Neural cell (in vitro differentiated cells): ENCODE measurements around the gene DRICH1. TPM values are rescaled to one million over a fixed set of nuclear protein-coding genes. Genes with fewer than 3 reads are reported as not detected.

ENCODE experiments used
- H2AFZ ChIP-seq: fragments of 200-600, 300-800 bp; sonication (generic), shearing (Covaris generic); 2 replicates; pipeline ENCODE4 v1.6.0; 2014; ENCODE audit warnings: low read depth, mild to moderate bottlenecking, antibody characterized with exemption, low read length, moderate library complexity
- H3F3A ChIP-seq: fragments of 200-600 bp; shearing (Covaris generic); 2 replicates; pipeline ENCODE4 v1.6.1; 2016; ENCODE audit warnings: mild to moderate bottlenecking, moderate library complexity, mixed read lengths, antibody characterized with exemption, low read length; ENCODE audit not compliant: insufficient read depth, poor library complexity, severe bottlenecking
- H3K27ac ChIP-seq: fragments of 200-600, 300-800 bp; sonication (generic), shearing (Covaris generic); 2 replicates; pipeline ENCODE4 v1.5.1; 2014; ENCODE audit warnings: mild to moderate bottlenecking, low read length, moderate library complexity
- H3K27me3 ChIP-seq: fragments of 300-800, 200-600 bp; sonication (generic), shearing (Covaris generic); 2 replicates; pipeline ENCODE4 v1.6.0; 2014; ENCODE audit warnings: mild to moderate bottlenecking, low read depth, low read length, moderate library complexity; ENCODE audit not compliant: insufficient read depth
- H3K36me3 ChIP-seq: fragments of 300-800, 200-600 bp; sonication (generic), shearing (Covaris generic); 2 replicates; pipeline ENCODE4 v1.5.1; 2014; ENCODE audit warnings: mild to moderate bottlenecking, antibody characterized with exemption, low read length, moderate library complexity; ENCODE audit not compliant: insufficient read depth
- H3K4me2 ChIP-seq: fragments of 300-800, 200-600 bp; sonication (generic), shearing (Covaris generic); 2 replicates; pipeline ENCODE4 v1.6.0; 2014; ENCODE audit warnings: mild to moderate bottlenecking, low read length
- H3K4me3 ChIP-seq: fragments of 300-800, 200-600 bp; sonication (generic), shearing (Covaris generic); 2 replicates; pipeline ENCODE4 v1.5.1; 2014; ENCODE audit warnings: mild to moderate bottlenecking, low read length, moderate library complexity
- H3K79me2 ChIP-seq: fragments of 200-600 bp; shearing (Covaris generic); replicated peaks from 2 replicates; pipeline ENCODE4 v1.6.0; 2014; ENCODE audit warnings: mild to moderate bottlenecking, low read length, moderate library complexity; ENCODE audit not compliant: insufficient read depth
- H3K9ac ChIP-seq: fragments of 300-800, 200-600 bp; sonication (generic), shearing (Covaris generic); 2 replicates; pipeline ENCODE4 v1.6.1; 2016; ENCODE audit warnings: mild to moderate bottlenecking, low read length, mixed read lengths
- H3K9me2 ChIP-seq: fragments of 200-600 bp; shearing (Covaris generic); 2 replicates; pipeline ENCODE4 v1.6.1; 2016; ENCODE audit warnings: mild to moderate bottlenecking, low read length, mixed read lengths; ENCODE audit not compliant: insufficient read depth
- H3K9me3 ChIP-seq: fragments of 200-600, 300-800 bp; sonication (generic), shearing (Covaris generic); 2 replicates; pipeline ENCODE4 v1.6.1; 2016; ENCODE audit warnings: mild to moderate bottlenecking, mixed run types, low read length, moderate library complexity, mixed read lengths
- H4K20me1 ChIP-seq: fragments of 200-600 bp; shearing (Covaris generic); 2 replicates; pipeline ENCODE4 v1.6.1; 2016; ENCODE audit warnings: mild to moderate bottlenecking, mixed run types; ENCODE audit not compliant: insufficient read depth
- EP300 ChIP-seq: fragments of 450-650 bp; conservative IDR thresholded peaks from 2 replicates; pipeline ENCODE4 v1.6.1; 2014; ENCODE audit warnings: antibody characterized with exemption, mild to moderate bottlenecking, moderate library complexity; ENCODE audit not compliant: poor library complexity, severe bottlenecking
- EZH2 ChIP-seq: fragments of 200-600, 300-800 bp; shearing (Covaris generic), sonication (generic); IDR thresholded peaks from 2 replicates; pipeline ENCODE4 v1.6.1; 2014; ENCODE audit warnings: antibody characterized with exemption, low read length, borderline replicate concordance, mild to moderate bottlenecking; ENCODE audit not compliant: insufficient read depth, poor library complexity, severe bottlenecking
- MXI1 ChIP-seq: fragments of 450-650 bp; conservative IDR thresholded peaks from 2 replicates; pipeline ENCODE4 v1.6.1; 2014; ENCODE audit warnings: antibody characterized with exemption, mild to moderate bottlenecking; ENCODE audit not compliant: poor library complexity, severe bottlenecking
- POLR2AphosphoS5 ChIP-seq: IDR thresholded peaks from 2 replicates; pipeline ENCODE4 v1.6.1; 2012
- RAD21 ChIP-seq: fragments of 450-650 bp; conservative IDR thresholded peaks from 2 replicates; pipeline ENCODE4 v1.6.1; 2014; ENCODE audit warnings: antibody characterized with exemption, mild to moderate bottlenecking, moderate library complexity
- SMC3 ChIP-seq: fragments of 450-650 bp; conservative IDR thresholded peaks from 2 replicates; pipeline ENCODE4 v1.6.1; 2014; ENCODE audit warnings: antibody characterized with exemption, mild to moderate bottlenecking, moderate library complexity; ENCODE audit not compliant: poor library complexity
- TAF1 ChIP-seq: IDR thresholded peaks from 2 replicates; pipeline ENCODE4 v1.6.1; 2012; ENCODE audit warnings: low read depth
- polyA plus RNA-seq: library from polyadenylated mRNA; depleted of rRNA; stranded (reverse); fragments of >200 nt; gene quantifications from 2 replicates; pipeline ENCODE4 v1.2.3, GENCODE V29; 2014
- TF ChIP-seq, protein P1 (sequence below): fragments of 450-650 bp; IDR thresholded peaks from 2 replicates; pipeline ENCODE4 v1.5.1; 2014; ENCODE audit warnings: antibody characterized with exemption, mild to moderate bottlenecking, moderate library complexity; ENCODE audit not compliant: poor library complexity, severe bottlenecking
- TF ChIP-seq, protein P2 (sequence below): IDR thresholded peaks from 2 replicates; pipeline ENCODE4 v1.6.1; 2012; ENCODE audit warnings: borderline replicate concordance

DRICH1 gene
- polyA plus RNA-seq, 1 donor from 2014 or later: 0.48 TPM

DNA sequence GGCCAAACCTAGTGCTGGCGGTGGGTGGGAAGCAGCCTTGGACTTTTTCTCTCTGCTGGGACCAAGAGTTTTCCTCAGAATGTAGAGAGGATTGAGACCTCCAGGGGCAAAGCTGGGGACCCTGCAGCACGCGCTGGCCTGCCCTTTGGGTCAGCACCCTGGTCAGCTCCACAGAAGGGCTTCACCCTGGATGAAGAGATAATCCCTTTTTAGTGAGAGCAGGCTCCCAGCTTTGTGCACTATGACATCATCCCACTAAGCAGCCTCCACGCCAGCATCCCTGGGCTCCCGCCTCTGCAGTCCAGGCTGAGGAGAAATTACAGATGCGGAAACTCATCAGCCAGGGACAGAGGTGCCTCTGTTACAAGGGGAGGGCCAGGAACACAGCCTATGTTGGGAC, 23.5 kb downstream of the DRICH1 start:
- no peak overlapping the region for H3K4me3 ChIP-seq

DNA sequence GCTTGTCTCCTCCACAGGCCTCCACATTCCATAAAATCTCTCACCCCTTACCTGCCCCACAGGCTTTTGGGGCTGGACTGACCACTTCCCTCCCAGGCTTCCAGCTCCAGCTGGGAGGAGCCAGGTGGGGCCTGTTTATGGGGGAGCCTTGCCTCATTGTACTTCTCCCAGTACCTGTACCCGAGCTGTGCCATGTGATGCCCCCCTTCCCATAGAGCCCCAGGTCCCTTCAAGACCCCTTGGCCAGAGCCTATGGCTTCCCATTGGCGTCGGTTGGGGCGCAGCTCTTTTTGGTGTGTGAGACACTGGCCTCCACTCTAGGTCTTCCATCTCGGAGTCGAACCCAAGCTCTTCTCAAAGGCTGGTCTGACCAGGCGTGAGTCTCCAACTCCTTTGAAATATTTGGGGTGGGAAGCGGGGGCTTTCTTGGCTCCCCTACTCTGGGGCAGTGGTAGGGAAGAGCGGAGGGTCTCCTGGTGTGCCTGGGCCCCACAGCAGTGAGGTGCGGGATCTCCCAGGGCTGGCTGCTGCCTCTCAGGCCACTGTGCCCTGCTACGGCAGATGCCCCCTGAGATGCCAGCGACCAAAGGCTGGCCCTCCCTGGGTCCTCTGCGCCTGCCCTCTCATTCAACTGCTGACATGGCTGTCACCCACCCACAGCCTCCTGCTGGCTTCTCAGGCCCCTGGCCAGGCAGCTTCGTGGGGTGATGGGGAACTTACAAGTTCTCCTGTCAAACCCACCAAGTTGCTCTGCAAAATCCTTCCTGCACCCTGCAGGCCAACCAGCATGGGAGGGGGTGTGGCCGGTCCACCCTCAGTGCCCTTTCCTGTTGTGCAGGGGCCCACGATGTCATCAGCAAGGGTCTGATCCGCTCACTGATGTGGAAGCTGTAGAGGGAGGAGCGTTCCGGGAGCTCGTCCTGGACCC, 25.7 kb downstream of the DRICH1 start:
- H4K20me1 ChIP-seq: no peaks in the 10 kb centered on the region
- H3K4me3 ChIP-seq: no peak overlapping the region
- no peak overlapping the region for H3K4me2 ChIP-seq
- H3K9ac ChIP-seq: no peak overlapping the region
- no peaks in the 10 kb centered on the region for H3F3A ChIP-seq
- no peaks in the 10 kb centered on the region for H3K36me3 ChIP-seq
- H3K79me2 ChIP-seq: no peaks in the 10 kb centered on the region
- no peaks in the 10 kb centered on the region for H3K27me3 ChIP-seq
- no peak overlapping the region for H3K27ac ChIP-seq
- no peaks in the 10 kb centered on the region for H3K9me3 ChIP-seq
- no peak overlapping the region for H2AFZ ChIP-seq
- no peaks in the 10 kb centered on the region for H3K9me2 ChIP-seq
- TF ChIP-seq MXI1: no peak
- TF ChIP-seq POLR2AphosphoS5: no peak
- no peak for TF ChIP-seq EP300
- TF ChIP-seq SMC3: no peak
- TF ChIP-seq, protein P1, sequence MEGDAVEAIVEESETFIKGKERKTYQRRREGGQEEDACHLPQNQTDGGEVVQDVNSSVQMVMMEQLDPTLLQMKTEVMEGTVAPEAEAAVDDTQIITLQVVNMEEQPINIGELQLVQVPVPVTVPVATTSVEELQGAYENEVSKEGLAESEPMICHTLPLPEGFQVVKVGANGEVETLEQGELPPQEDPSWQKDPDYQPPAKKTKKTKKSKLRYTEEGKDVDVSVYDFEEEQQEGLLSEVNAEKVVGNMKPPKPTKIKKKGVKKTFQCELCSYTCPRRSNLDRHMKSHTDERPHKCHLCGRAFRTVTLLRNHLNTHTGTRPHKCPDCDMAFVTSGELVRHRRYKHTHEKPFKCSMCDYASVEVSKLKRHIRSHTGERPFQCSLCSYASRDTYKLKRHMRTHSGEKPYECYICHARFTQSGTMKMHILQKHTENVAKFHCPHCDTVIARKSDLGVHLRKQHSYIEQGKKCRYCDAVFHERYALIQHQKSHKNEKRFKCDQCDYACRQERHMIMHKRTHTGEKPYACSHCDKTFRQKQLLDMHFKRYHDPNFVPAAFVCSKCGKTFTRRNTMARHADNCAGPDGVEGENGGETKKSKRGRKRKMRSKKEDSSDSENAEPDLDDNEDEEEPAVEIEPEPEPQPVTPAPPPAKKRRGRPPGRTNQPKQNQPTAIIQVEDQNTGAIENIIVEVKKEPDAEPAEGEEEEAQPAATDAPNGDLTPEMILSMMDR: no peak
- TF ChIP-seq, protein P2, sequence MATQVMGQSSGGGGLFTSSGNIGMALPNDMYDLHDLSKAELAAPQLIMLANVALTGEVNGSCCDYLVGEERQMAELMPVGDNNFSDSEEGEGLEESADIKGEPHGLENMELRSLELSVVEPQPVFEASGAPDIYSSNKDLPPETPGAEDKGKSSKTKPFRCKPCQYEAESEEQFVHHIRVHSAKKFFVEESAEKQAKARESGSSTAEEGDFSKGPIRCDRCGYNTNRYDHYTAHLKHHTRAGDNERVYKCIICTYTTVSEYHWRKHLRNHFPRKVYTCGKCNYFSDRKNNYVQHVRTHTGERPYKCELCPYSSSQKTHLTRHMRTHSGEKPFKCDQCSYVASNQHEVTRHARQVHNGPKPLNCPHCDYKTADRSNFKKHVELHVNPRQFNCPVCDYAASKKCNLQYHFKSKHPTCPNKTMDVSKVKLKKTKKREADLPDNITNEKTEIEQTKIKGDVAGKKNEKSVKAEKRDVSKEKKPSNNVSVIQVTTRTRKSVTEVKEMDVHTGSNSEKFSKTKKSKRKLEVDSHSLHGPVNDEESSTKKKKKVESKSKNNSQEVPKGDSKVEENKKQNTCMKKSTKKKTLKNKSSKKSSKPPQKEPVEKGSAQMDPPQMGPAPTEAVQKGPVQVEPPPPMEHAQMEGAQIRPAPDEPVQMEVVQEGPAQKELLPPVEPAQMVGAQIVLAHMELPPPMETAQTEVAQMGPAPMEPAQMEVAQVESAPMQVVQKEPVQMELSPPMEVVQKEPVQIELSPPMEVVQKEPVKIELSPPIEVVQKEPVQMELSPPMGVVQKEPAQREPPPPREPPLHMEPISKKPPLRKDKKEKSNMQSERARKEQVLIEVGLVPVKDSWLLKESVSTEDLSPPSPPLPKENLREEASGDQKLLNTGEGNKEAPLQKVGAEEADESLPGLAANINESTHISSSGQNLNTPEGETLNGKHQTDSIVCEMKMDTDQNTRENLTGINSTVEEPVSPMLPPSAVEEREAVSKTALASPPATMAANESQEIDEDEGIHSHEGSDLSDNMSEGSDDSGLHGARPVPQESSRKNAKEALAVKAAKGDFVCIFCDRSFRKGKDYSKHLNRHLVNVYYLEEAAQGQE: no peak
- no peak for TF ChIP-seq EZH2
- TF ChIP-seq TAF1: no peak

More for the DNA sequence above, 23.5 kb downstream of the DRICH1 start:
- Histone ChIP-seq H3K36me3 (no peaks in the 10 kb centered on the region), H2AFZ (no peak overlapping the region), H3K27me3 (no peaks in the 10 kb centered on the region), H3K79me2 (no peaks in the 10 kb centered on the region), H3K4me2 (no peak overlapping the region), H3F3A (no peaks in the 10 kb centered on the region), H3K9me2 (no peaks in the 10 kb centered on the region), H3K9me3 (no peaks in the 10 kb centered on the region), H4K20me1 (no peaks in the 10 kb centered on the region), H3K9ac (no peak overlapping the region), H3K27ac (no peak overlapping the region)
- no peak for TF ChIP-seq TAF1
- no peak for TF ChIP-seq EP300
- TF ChIP-seq, protein P1: no peak
- TF ChIP-seq SMC3: no peak
- TF ChIP-seq POLR2AphosphoS5: no peak
- TF ChIP-seq MXI1: no peak
- no peak for TF ChIP-seq EZH2
- TF ChIP-seq, protein P2: no peak
- no peak for TF ChIP-seq RAD21
